HCT116 (cell line): ENCODE results near the gene TAMM41.

Experiments used
- ATF3 ChIP-seq: IDR thresholded peaks from 2 replicates; pipeline ENCODE4 v1.6.1; 2012
- CEBPB ChIP-seq: IDR thresholded peaks from 2 replicates; pipeline ENCODE4 v1.6.1; 2012; ENCODE audit warnings: low read depth
- CTCF ChIP-seq, 3 experiments: fragments of 200-600 bp in 1 of 3; sonication (generic) in 1 of 3; IDR thresholded peaks in 2 of 3; conservative IDR thresholded peaks in 1 of 3; 2 replicates each; pipeline ENCODE4 v1.5.1; 2012 to 2017; ENCODE audit warnings: low read depth in 2 of 3, low read length in 2 of 3, antibody characterized with exemption in 1 of 3, borderline replicate concordance in 1 of 3, control low read depth in 1 of 3, mild to moderate bottlenecking in 1 of 3, mixed read lengths in 1 of 3, mixed run types in 1 of 3, moderate library complexity in 1 of 3; ENCODE audit not compliant: insufficient read depth in 1 of 3
- EGR1 ChIP-seq: IDR thresholded peaks from 2 replicates; pipeline ENCODE4 v1.6.1; 2012; ENCODE audit warnings: low read depth
- EZH2phosphoT487 ChIP-seq: fragments of 200-600 bp; IDR thresholded peaks from 2 replicates; pipeline ENCODE4 v1.6.1; 2018; ENCODE audit warnings: antibody characterized with exemption, borderline replicate concordance
- MAX ChIP-seq: IDR thresholded peaks from 2 replicates; pipeline ENCODE4 v1.6.1; 2012
- POLR2A ChIP-seq: IDR thresholded peaks from 2 replicates; pipeline ENCODE4 v1.7.0; 2011; ENCODE audit warnings: borderline replicate concordance; ENCODE audit not compliant: insufficient read depth, insufficient read length; ENCODE audit errors: extremely low read depth
- POLR2AphosphoS5 ChIP-seq: IDR thresholded peaks from 2 replicates; pipeline ENCODE4 v1.6.1; 2011; ENCODE audit warnings: mild to moderate bottlenecking, low read depth, low read length, moderate library complexity
- RAD21 ChIP-seq: IDR thresholded peaks from 2 replicates; pipeline ENCODE4 v1.6.1; 2012; ENCODE audit warnings: low read depth, mild to moderate bottlenecking
- REST ChIP-seq: IDR thresholded peaks from 2 replicates; pipeline ENCODE4 v1.6.1; 2012; ENCODE audit warnings: low read depth
- SIN3A ChIP-seq: IDR thresholded peaks from 2 replicates; pipeline ENCODE4 v1.6.1; 2012; ENCODE audit warnings: low read depth
- YY1 ChIP-seq: IDR thresholded peaks from 2 replicates; pipeline ENCODE4 v1.6.1; 2011; ENCODE audit warnings: low read length, low read depth, moderate library complexity, mild to moderate bottlenecking; ENCODE audit not compliant: insufficient replicate concordance; ENCODE audit errors: extremely low read depth
- ZNF274 ChIP-seq: fragments of 200-500 bp; sonication (Bioruptor generic); IDR thresholded peaks from 2 replicates; pipeline ENCODE4 v1.6.1; 2014; ENCODE audit warnings: mild to moderate bottlenecking, low read depth, low read length, inconsistent platforms

GRCh38 chr3:11784971-11785377 lies 61.7 kb downstream of the TAMM41 start:
- TF ChIP-seq POLR2AphosphoS5: no peak
- TF ChIP-seq CTCF (IDR thresholded peaks at IDR 0.05 in 2 of 3, conservative IDR thresholded peaks at IDR 0.05 in 1 of 3; ENCODE audit: borderline replicate concordance in 1 of 3, insufficient read depth in 1 of 3, low read depth in 2 of 3, low read length in 2 of 3): no peak
- TF ChIP-seq EGR1: no peak
- no peak for TF ChIP-seq CEBPB
- no peak for TF ChIP-seq YY1
- TF ChIP-seq ZNF274: no peak
- no peak for TF ChIP-seq POLR2A
- TF ChIP-seq MAX: no peak
- TF ChIP-seq REST: no peak
- no peak for TF ChIP-seq RAD21
- no peak for TF ChIP-seq EZH2phosphoT487
- TF ChIP-seq SIN3A: no peak
- TF ChIP-seq ATF3: no peak
